SK-N-MC (cell line): ENCODE data around the gene ALDOC.

ENCODE experiments used
- DNase-seq: peaks from one replicate; pipeline ENCODE4 v3.0.0-alpha.2; 2011; ENCODE audit warnings: low read depth, low spot score
- H3K27ac ChIP-seq: fragments of 200-600 bp; sonication (generic); 2 replicates; pipeline ENCODE4 v1.5.1; 2016; ENCODE audit warnings: mixed run types
- H3K36me3 ChIP-seq: fragments of 200-600 bp; sonication (generic); 2 replicates; pipeline ENCODE4 v1.6.1; 2017; ENCODE audit warnings: antibody characterized with exemption, low read length, mixed read lengths; ENCODE audit not compliant: insufficient read depth
- H3K4me3 ChIP-seq: fragments of 200-600 bp; sonication (generic); 2 replicates; pipeline ENCODE4 v1.5.1; 2016
- H3K9ac ChIP-seq: fragments of 200-600 bp; sonication (generic); 2 replicates; pipeline ENCODE4 v1.8.0; 2017; ENCODE audit warnings: mixed run types, mixed read lengths; ENCODE audit not compliant: insufficient read length
- H3K9me3 ChIP-seq: fragments of 200-600 bp; sonication (generic); 2 replicates; pipeline ENCODE4 v1.6.1; 2017; ENCODE audit warnings: low read depth, mild to moderate bottlenecking, antibody characterized with exemption, low read length, moderate library complexity, mixed read lengths
- EZH2 ChIP-seq: fragments of 200-600 bp; sonication (generic); IDR thresholded peaks from one replicate; pipeline ENCODE4 v1.6.1; 2017; ENCODE audit warnings: antibody characterized with exemption
- FOXP2 ChIP-seq: optimal IDR thresholded peaks from 2 replicates; pipeline ENCODE3; 2011; ENCODE audit warnings: mild to moderate bottlenecking, moderate library complexity; ENCODE audit not compliant: insufficient read depth; ENCODE audit errors: extremely low read length, control extremely low read depth
- POLR2AphosphoS5 ChIP-seq: IDR thresholded peaks from 2 replicates; pipeline ENCODE4 v1.6.1; 2012; ENCODE audit warnings: mild to moderate bottlenecking, low read depth, low read length, borderline replicate concordance

The ALDOC gene

GRCh38 chr17:28571361-28572122 lies 5.2 kb downstream of the ALDOC start, which contains the start of gene PIGS:
Gene PIGS (minus strand): TSS chr17:28571524. CDS start chr17:28571496, 28 bp downstream.
- no peak within 1 kb of the TSS for H3K27ac ChIP-seq
- H3K36me3 ChIP-seq, result no peaks in the 10 kb centered on the region; the same call in 1 of the 2 replicates
- no peak for TF ChIP-seq FOXP2
- TF ChIP-seq POLR2AphosphoS5, result peak; percentile 75; the same call in 1 of the 2 replicates
- H3K4me3 ChIP-seq, result peak within 1 kb of the TSS; percentile 95
- H3K9ac ChIP-seq, result peak within 1 kb of the TSS; percentile 89
- DNase-seq, result no peak
- no peaks in the 10 kb centered on the region for H3K9me3 ChIP-seq

- Histone ChIP-seq H3K27ac (no peak overlapping the region), H3K9me3 (no peaks in the 10 kb centered on the region), H3K36me3 (no peaks in the 10 kb centered on the region; the same call in 1 of the 2 replicates), H3K4me3 (peak overlapping the region; percentile 95), H3K9ac (peak overlapping the region; percentile 89)
- TF ChIP-seq POLR2AphosphoS5, result no peak
- no peak for TF ChIP-seq EZH2
- TF ChIP-seq FOXP2, result no peak
- no peak for DNase-seq
Observed at GRCh38 chr17:28570716-28571360, 5.9 kb downstream of the ALDOC start.

GRCh38 chr17:28569446-28569845 lies 7.2 kb downstream of the ALDOC start:
- Histone ChIP-seq H3K4me3 (no peak overlapping the region), H3K27ac (no peak overlapping the region), H3K9me3 (no peaks in the 10 kb centered on the region), H3K36me3 (no peaks in the 10 kb centered on the region; the same call in 1 of the 2 replicates), H3K9ac (no peak overlapping the region)
- no peak for TF ChIP-seq FOXP2
- TF ChIP-seq POLR2AphosphoS5, result no peak
- TF ChIP-seq EZH2, result no peak
- no peak for DNase-seq

- DNase-seq, result no peak
- no peak overlapping the region for H3K9ac ChIP-seq
Observed at GRCh38 chr17:28567604-28568003, 9.1 kb downstream of the ALDOC start.

GRCh38 chr17:28563475-28563874 lies 13.2 kb downstream of the ALDOC start:
- TF ChIP-seq FOXP2 (no peak), POLR2AphosphoS5 (no peak), EZH2 (no peak)
- Histone ChIP-seq H3K9me3 (no peaks in the 10 kb centered on the region), H3K27ac (no peak overlapping the region), H3K36me3 (peaks cover 17% of the 10 kb centered on the region; the same call in 1 of the 2 replicates), H3K9ac (no peak overlapping the region), H3K4me3 (no peak overlapping the region)
- DNase-seq, result no peak

More at GRCh38 chr17:28567604-28568003, 9.1 kb downstream of the ALDOC start:
- no peaks in the 10 kb centered on the region for H3K9me3 ChIP-seq
- no peak for TF ChIP-seq FOXP2
- no peak for TF ChIP-seq POLR2AphosphoS5
- TF ChIP-seq EZH2, result no peak
- H3K27ac ChIP-seq, result no peak overlapping the region
- H3K36me3 ChIP-seq, result peaks cover 6% of the 10 kb centered on the region; the same call in 1 of the 2 replicates
- H3K4me3 ChIP-seq, result no peak overlapping the region

- H3K27ac ChIP-seq, result no peak overlapping the region
- TF ChIP-seq POLR2AphosphoS5, result no peak
- TF ChIP-seq EZH2, result no peak
- no peak for TF ChIP-seq FOXP2
- H3K36me3 ChIP-seq, result peaks cover 21% of the 10 kb centered on the region; the same call in 1 of the 2 replicates
- no peak overlapping the region for H3K4me3 ChIP-seq
- DNase-seq, result no peak
- no peak overlapping the region for H3K9ac ChIP-seq
- H3K9me3 ChIP-seq, result no peaks in the 10 kb centered on the region
Observed at GRCh38 chr17:28555022-28555421, 21.7 kb downstream of the ALDOC start.

GRCh38 chr17:28554565-28554964 lies 22.1 kb downstream of the ALDOC start:
- Histone ChIP-seq H3K9ac (no peak overlapping the region), H3K36me3 (peaks cover 21% of the 10 kb centered on the region; the same call in 1 of the 2 replicates), H3K9me3 (no peaks in the 10 kb centered on the region), H3K27ac (no peak overlapping the region), H3K4me3 (no peak overlapping the region)
- DNase-seq, result no peak
- no peak for TF ChIP-seq POLR2AphosphoS5
- no peak for TF ChIP-seq FOXP2
- TF ChIP-seq EZH2, result no peak

GRCh38 chr17:28553000-28553505 lies 23.6 kb downstream of the ALDOC start:
- TF ChIP-seq POLR2AphosphoS5, result no peak
- TF ChIP-seq FOXP2, result no peak
- TF ChIP-seq EZH2, result no peak
- DNase-seq, result no peak
- Histone ChIP-seq H3K9me3 (no peaks in the 10 kb centered on the region), H3K9ac (no peak overlapping the region), H3K36me3 (peaks cover 17% of the 10 kb centered on the region; the same call in 1 of the 2 replicates), H3K27ac (no peak overlapping the region), H3K4me3 (peak overlapping the region; percentile 93)
